Spinal cord (tissue), 9 donors: ENCODE data around the gene STEAP1B. TPM values are rescaled to one million over a fixed set of nuclear protein-coding genes. Genes with fewer than 3 reads are reported as not detected.

Source experiments
- DNase-seq, 6 donors: peaks; one replicate each; pipeline versions ENCODE4 v3.0.0 to v3.0.0-alpha.2; 2013 to 2015; ENCODE audit warnings: low spot score in 6 of 6, low read depth in 4 of 6
- H3K27ac ChIP-seq: one replicate; pipeline ENCODE4 v1.5.1; 2013; ENCODE audit warnings: low read depth, low read length, control low read depth
- H3K27me3 ChIP-seq: one replicate; pipeline ENCODE4 v1.6.1; 2013; ENCODE audit warnings: low read length; ENCODE audit not compliant: control insufficient read depth, insufficient read depth
- H3K36me3 ChIP-seq: one replicate; pipeline ENCODE4 v1.6.1; 2013; ENCODE audit warnings: low read length; ENCODE audit not compliant: control insufficient read depth, insufficient read depth
- H3K4me1 ChIP-seq: one replicate; pipeline ENCODE4 v1.6.1; 2013; ENCODE audit warnings: low read length; ENCODE audit not compliant: control insufficient read depth, insufficient read depth
- H3K4me3 ChIP-seq: one replicate; pipeline ENCODE4 v1.5.1; 2013; ENCODE audit warnings: low read depth, low read length, control low read depth
- H3K9me3 ChIP-seq: one replicate; pipeline ENCODE4 v1.6.1; 2013; ENCODE audit warnings: low read length; ENCODE audit not compliant: control insufficient read depth, insufficient read depth
- polyA plus RNA-seq, 2 donors: library from polyadenylated mRNA; unstranded; fragments of 120-200 nt; gene quantifications; one replicate each; pipeline ENCODE4 v1.2.1, GENCODE V29; 2013; ENCODE audit not compliant: insufficient read length in 2 of 2
- total RNA-seq, 2 donors: library from RNA; depleted of rRNA in 1 of 2; stranded (reverse); fragments of 120-200 nt in 1 of 2; fragments of >200 nt in 1 of 2; gene quantifications; one replicate each; pipeline versions ENCODE4 v1.2.3 to v1.2.4, GENCODE V29; 2013 to 2014

Gene STEAP1B
- total and polyA plus RNA-seq, 4 donors, result 1.2 to 7.1 (median 2.3) TPM

- no peaks in the 10 kb centered on the region for H3K4me1 ChIP-seq
- H3K4me3 ChIP-seq, result no peak overlapping the region
- no peaks in the 10 kb centered on the region for H3K36me3 ChIP-seq
- DNase-seq, result no peak
- no peaks in the 10 kb centered on the region for H3K9me3 ChIP-seq
- no peaks in the 10 kb centered on the region for H3K27me3 ChIP-seq
- no peak overlapping the region for H3K27ac ChIP-seq
These were observed 128.1 kb downstream of the STEAP1B start for GRCh38 chr7:22371878-22372277.

Other genes with a start within 250 kb of the STEAP1B start
- gene RAPGEF5, start 143.0 kb downstream of the STEAP1B start, total RNA-seq, result 100 to 1,000 TPM in 1 of 2 donors, 10 to 100 TPM in 1; 76.4 to 121 TPM
- gene RAPGEF5, start 143.0 kb downstream of the STEAP1B start, polyA plus RNA-seq, result 10 to 100 TPM; 19.5 to 21.2 TPM
- under 1 TPM in 1 of 2 donors, not detected in 1; 0.22 TPM for gene IL6, start 227.0 kb upstream of the STEAP1B start, total RNA-seq
- under 1 TPM; 0.35 to 0.41 TPM for gene IL6, start 227.0 kb upstream of the STEAP1B start, polyA plus RNA-seq